Right atrium auricular region (tissue), 2 donors: ENCODE results near the gene SLC49A4. TPM values are rescaled to one million over a fixed set of nuclear protein-coding genes. Genes with fewer than 3 reads are reported as not detected.
A peak's percentile ranks its signal among the peaks of the same experiment; 100 is the strongest.

ENCODE experiments used
- DNase-seq: peaks from one replicate; pipeline ENCODE4 v3.0.0-alpha.2; 2019; ENCODE audit warnings: low spot score
- H3K27ac ChIP-seq, 2 donors: fragments of 200-600 bp; sonication (generic); 1 replicate in 1 of 2; 2 replicates in 1 of 2; pipeline ENCODE4 v1.5.1; 2016 to 2019
- H3K27me3 ChIP-seq, 2 donors: fragments of 200-600 bp; sonication (generic); one replicate each; pipeline versions ENCODE4 v1.5.1 to v1.6.0; 2017 to 2019
- H3K36me3 ChIP-seq: fragments of 200-600 bp; sonication (generic); one replicate; pipeline ENCODE4 v1.5.1; 2016
- H3K4me1 ChIP-seq, 2 donors: fragments of 200-600 bp; sonication (generic); one replicate each; pipeline versions ENCODE4 v1.5.1 to v1.6.0; 2017 to 2019
- H3K4me3 ChIP-seq, 2 donors: fragments of 200-600 bp; sonication (generic); 1 replicate in 1 of 2; 2 replicates in 1 of 2; pipeline ENCODE4 v1.5.1; 2017 to 2019; ENCODE audit warnings: mild to moderate bottlenecking in 1 of 2, moderate library complexity in 1 of 2
- H3K9me3 ChIP-seq, 2 donors: fragments of 200-600 bp; sonication (generic); one replicate each; pipeline ENCODE4 v1.5.1; 2019
- total RNA-seq, 2 donors: library from RNA; depleted of rRNA; stranded (reverse); fragments of >200 nt; gene quantifications; one replicate each; pipeline ENCODE4 v1.1.0, GENCODE V29; 2016
- TF ChIP-seq, protein P1 (sequence below), 2 donors: fragments of 200-600 bp; sonication (generic); IDR thresholded peaks; one replicate each; pipeline ENCODE4 v1.5.1; 2019; ENCODE audit warnings: antibody characterized with exemption in 2 of 2

Gene SLC49A4
- total RNA-seq, 2 donors from 2014 or later, result 22.9 to 25.7 TPM

- no peak overlapping the region for H3K4me3 ChIP-seq
- no peaks in the 10 kb centered on the region for H3K9me3 ChIP-seq
- no peaks in the 10 kb centered on the region for H3K27me3 ChIP-seq
- H3K27ac ChIP-seq, result no peak overlapping the region
- no peaks in the 10 kb centered on the region for H3K4me1 ChIP-seq
- TF ChIP-seq, protein P1, sequence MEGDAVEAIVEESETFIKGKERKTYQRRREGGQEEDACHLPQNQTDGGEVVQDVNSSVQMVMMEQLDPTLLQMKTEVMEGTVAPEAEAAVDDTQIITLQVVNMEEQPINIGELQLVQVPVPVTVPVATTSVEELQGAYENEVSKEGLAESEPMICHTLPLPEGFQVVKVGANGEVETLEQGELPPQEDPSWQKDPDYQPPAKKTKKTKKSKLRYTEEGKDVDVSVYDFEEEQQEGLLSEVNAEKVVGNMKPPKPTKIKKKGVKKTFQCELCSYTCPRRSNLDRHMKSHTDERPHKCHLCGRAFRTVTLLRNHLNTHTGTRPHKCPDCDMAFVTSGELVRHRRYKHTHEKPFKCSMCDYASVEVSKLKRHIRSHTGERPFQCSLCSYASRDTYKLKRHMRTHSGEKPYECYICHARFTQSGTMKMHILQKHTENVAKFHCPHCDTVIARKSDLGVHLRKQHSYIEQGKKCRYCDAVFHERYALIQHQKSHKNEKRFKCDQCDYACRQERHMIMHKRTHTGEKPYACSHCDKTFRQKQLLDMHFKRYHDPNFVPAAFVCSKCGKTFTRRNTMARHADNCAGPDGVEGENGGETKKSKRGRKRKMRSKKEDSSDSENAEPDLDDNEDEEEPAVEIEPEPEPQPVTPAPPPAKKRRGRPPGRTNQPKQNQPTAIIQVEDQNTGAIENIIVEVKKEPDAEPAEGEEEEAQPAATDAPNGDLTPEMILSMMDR (IDR thresholded peaks at IDR 0.05), result no peak
- no peak for DNase-seq
- H3K36me3 ChIP-seq, result no peaks in the 10 kb centered on the region
Observed at GRCh38 chr3:122789585-122790273, 5.1 kb upstream of the SLC49A4 start.

GRCh38 chr3:122793568-122794416 is 1.1 kb upstream of the SLC49A4 start, which contains the start of gene HSPBAP1:
HSPBAP1 (minus strand) TSS chr3:122793831; CDS start chr3:122793680, 151 bp downstream.
- DNase-seq, result peak; percentile 97
- TF ChIP-seq, protein P1 (IDR thresholded peaks at IDR 0.05), result no peak
- peaks cover 0 to 14% of the 10 kb centered on the region in 2 donors for H3K4me1 ChIP-seq
- no peaks in the 10 kb centered on the region for H3K36me3 ChIP-seq
- no peaks in the 10 kb centered on the region for H3K27me3 ChIP-seq
- no peaks in the 10 kb centered on the region for H3K9me3 ChIP-seq
- H3K27ac ChIP-seq, result peak within 1 kb of the TSS; percentile 96 to 97
- H3K4me3 ChIP-seq, result peak within 1 kb of the TSS; percentile 76 to 87

- peaks cover 0 to 14% of the 10 kb centered on the region in 2 donors for H3K4me1 ChIP-seq
- H3K9me3 ChIP-seq, result no peaks in the 10 kb centered on the region
- no peaks in the 10 kb centered on the region for H3K36me3 ChIP-seq
- H3K4me3 ChIP-seq, result peak overlapping the region; percentile 76 to 87
- DNase-seq, result no peak
- H3K27me3 ChIP-seq, result no peaks in the 10 kb centered on the region
- TF ChIP-seq, protein P1 (IDR thresholded peaks at IDR 0.05), result no peak
- H3K27ac ChIP-seq, result peak overlapping the region; percentile 96 to 97
Observed at GRCh38 chr3:122794483-122794778, 438 bp upstream of the SLC49A4 start.

- Histone ChIP-seq H3K27me3 (no peaks in the 10 kb centered on the region), H3K36me3 (no peaks in the 10 kb centered on the region), H3K4me1 (peaks cover 0 to 14% of the 10 kb centered on the region in 2 donors), H3K9me3 (no peaks in the 10 kb centered on the region), H3K4me3 (peak overlapping the region; percentile 76 to 87), H3K27ac (peak overlapping the region; percentile 96 to 97)
- no peak for DNase-seq
- TF ChIP-seq, protein P1 (IDR thresholded peaks at IDR 0.05), result no peak
Observed at GRCh38 chr3:122795674-122796195, 866 bp downstream of the SLC49A4 start.

- TF ChIP-seq, protein P1 (IDR thresholded peaks at IDR 0.05), result no peak
Observed at GRCh38 chr3:122797291-122797690, 2.4 kb downstream of the SLC49A4 start.

More at GRCh38 chr3:122797291-122797690, 2.4 kb downstream of the SLC49A4 start:
- Histone ChIP-seq H3K4me3 (no peak overlapping the region), H3K4me1 (peaks cover 0 to 14% of the 10 kb centered on the region in 2 donors), H3K27ac (no peak overlapping the region), H3K27me3 (no peaks in the 10 kb centered on the region), H3K9me3 (no peaks in the 10 kb centered on the region), H3K36me3 (no peaks in the 10 kb centered on the region)
- DNase-seq, result no peak
